ENCODE results near the gene ALKBH4. TPM values are rescaled to one million over a fixed set of nuclear protein-coding genes. Genes with fewer than 3 reads are reported as not detected.

ALKBH4 gene
- total and polyA plus RNA-seq, 2 of the 4 experiments (the other 2 are of a cell fraction), result 6.1 to 7.4 TPM

DNA sequence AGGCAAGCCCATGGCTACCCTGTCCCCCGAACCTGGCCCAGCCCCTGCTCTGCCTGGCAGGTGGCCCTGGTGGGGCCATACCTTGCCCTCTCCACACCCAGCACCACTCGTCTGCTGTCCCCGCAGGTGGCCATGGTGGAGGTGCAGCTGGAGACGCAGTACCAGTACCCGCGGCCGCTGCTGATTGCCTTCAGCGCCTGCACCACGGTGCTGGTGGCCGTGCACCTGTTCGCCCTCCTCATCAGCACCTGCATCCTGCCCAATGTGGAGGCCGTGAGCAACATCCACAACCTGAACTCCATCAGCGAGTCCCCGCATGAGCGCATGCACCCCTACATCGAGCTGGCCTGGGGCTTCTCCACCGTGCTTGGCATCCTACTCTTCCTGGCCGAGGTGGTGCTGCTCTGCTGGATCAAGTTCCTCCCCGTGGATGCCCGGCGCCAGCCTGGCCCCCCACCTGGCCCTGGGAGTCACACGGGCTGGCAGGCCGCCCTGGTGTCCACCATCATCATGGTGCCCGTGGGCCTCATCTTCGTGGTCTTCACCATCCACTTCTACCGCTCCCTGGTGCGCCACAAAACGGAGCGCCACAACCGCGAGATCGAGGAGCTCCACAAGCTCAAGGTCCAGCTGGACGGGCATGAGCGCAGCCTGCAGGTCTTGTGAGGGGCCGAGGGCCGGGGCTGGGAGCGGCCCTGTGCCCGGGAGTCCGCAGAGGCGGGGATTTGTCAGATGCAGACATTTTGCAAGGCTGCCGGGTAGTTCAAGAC is 18.1 kb downstream of the ALKBH4 start:
- no peak overlapping the region for H2AK9ac ChIP-seq (replicated peaks; ENCODE audit: low read depth, low read length, poor library complexity)
- CTCF ChIA-PET, result no interaction called here
- BruUV-seq (replicated peaks), result no TSS peak
- TF ChIP-seq, protein P1, sequence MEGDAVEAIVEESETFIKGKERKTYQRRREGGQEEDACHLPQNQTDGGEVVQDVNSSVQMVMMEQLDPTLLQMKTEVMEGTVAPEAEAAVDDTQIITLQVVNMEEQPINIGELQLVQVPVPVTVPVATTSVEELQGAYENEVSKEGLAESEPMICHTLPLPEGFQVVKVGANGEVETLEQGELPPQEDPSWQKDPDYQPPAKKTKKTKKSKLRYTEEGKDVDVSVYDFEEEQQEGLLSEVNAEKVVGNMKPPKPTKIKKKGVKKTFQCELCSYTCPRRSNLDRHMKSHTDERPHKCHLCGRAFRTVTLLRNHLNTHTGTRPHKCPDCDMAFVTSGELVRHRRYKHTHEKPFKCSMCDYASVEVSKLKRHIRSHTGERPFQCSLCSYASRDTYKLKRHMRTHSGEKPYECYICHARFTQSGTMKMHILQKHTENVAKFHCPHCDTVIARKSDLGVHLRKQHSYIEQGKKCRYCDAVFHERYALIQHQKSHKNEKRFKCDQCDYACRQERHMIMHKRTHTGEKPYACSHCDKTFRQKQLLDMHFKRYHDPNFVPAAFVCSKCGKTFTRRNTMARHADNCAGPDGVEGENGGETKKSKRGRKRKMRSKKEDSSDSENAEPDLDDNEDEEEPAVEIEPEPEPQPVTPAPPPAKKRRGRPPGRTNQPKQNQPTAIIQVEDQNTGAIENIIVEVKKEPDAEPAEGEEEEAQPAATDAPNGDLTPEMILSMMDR (conservative IDR thresholded peaks at IDR 0.05; ENCODE audit: low read depth, low read length), result no peak
- TF ChIP-seq BHLHE40 (IDR thresholded peaks at IDR 0.05; ENCODE audit: low read depth, low read length) (no peak), CEBPB (IDR thresholded peaks at IDR 0.05; ENCODE audit: low read depth, low read length) (no peak), SMC3 (IDR thresholded peaks at IDR 0.05; ENCODE audit: low read depth, low read length) (no peak), MAZ (IDR thresholded peaks at IDR 0.05; ENCODE audit: borderline replicate concordance, low read depth, low read length) (no peak), CHD1 (IDR thresholded peaks at IDR 0.05; ENCODE audit: low read depth, low read length) (no peak), NFE2L2 (IDR thresholded peaks at IDR 0.05; ENCODE audit: low read depth, low read length) (no peak), MXI1 (IDR thresholded peaks at IDR 0.05; ENCODE audit: borderline replicate concordance, low read depth, low read length) (no peak), FOS (IDR thresholded peaks at IDR 0.05; ENCODE audit: low read depth, low read length) (no peak), RCOR1 (IDR thresholded peaks at IDR 0.05; ENCODE audit: insufficient replicate concordance, low read length) (no peak), RAD21 (IDR thresholded peaks at IDR 0.05; ENCODE audit: low read length) (no peak), MAFK (IDR thresholded peaks at IDR 0.05; ENCODE audit: low read depth, low read length) (no peak), RFX5 (IDR thresholded peaks at IDR 0.05; ENCODE audit: low read depth, low read length) (no peak)
- TF ChIP-seq, protein P2, sequence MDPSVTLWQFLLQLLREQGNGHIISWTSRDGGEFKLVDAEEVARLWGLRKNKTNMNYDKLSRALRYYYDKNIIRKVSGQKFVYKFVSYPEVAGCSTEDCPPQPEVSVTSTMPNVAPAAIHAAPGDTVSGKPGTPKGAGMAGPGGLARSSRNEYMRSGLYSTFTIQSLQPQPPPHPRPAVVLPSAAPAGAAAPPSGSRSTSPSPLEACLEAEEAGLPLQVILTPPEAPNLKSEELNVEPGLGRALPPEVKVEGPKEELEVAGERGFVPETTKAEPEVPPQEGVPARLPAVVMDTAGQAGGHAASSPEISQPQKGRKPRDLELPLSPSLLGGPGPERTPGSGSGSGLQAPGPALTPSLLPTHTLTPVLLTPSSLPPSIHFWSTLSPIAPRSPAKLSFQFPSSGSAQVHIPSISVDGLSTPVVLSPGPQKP (IDR thresholded peaks at IDR 0.05; ENCODE audit: borderline replicate concordance, low read depth, low read length), result no peak
- TF ChIP-seq, protein P3, sequence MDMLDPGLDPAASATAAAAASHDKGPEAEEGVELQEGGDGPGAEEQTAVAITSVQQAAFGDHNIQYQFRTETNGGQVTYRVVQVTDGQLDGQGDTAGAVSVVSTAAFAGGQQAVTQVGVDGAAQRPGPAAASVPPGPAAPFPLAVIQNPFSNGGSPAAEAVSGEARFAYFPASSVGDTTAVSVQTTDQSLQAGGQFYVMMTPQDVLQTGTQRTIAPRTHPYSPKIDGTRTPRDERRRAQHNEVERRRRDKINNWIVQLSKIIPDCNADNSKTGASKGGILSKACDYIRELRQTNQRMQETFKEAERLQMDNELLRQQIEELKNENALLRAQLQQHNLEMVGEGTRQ (IDR thresholded peaks at IDR 0.05; ENCODE audit: low read depth, low read length), result no peak

More for the DNA sequence above, 18.1 kb downstream of the ALKBH4 start:
- no peak overlapping the region for H3K27ac ChIP-seq (ENCODE audit: insufficient read depth, low read length)
- H3K9me1 ChIP-seq (ENCODE audit: insufficient read depth, low read length), result no peaks in the 10 kb centered on the region; the same call in 1 of the 2 replicates
- peaks cover 4% of the 10 kb centered on the region; the same call in 1 of the 2 replicates for H3K4me1 ChIP-seq (ENCODE audit: control insufficient read depth, insufficient read depth, low read length)
- H4K8ac ChIP-seq (ENCODE audit: low read depth in 2 of 2, low read length in 2 of 2), result no peak overlapping the region
- intact Hi-C loops (cut with micrococcal nuclease) (no loop called here), dilution Hi-C loops (cut with HindIII; ENCODE audit: low sequenced_read_pairs, unreplicated experiment) (no loop called here), in situ Hi-C loops (cut with MboI; ENCODE audit: low sequenced_read_pairs) (no loop called here)
- no peak overlapping the region for H3K4me2 ChIP-seq (ENCODE audit: low read depth, low read length)
- peaks cover 29% of the 10 kb centered on the region for H3K36me3 ChIP-seq (ENCODE audit: control insufficient read depth, insufficient read depth, low read length)
- H4K20me1 ChIP-seq (ENCODE audit: insufficient read depth, low read length), result peaks cover 4% of the 10 kb centered on the region; the same call in 1 of the 2 replicates
- H3K27me3 ChIP-seq (ENCODE audit: control insufficient read depth, insufficient read depth, low read length), result no peaks in the 10 kb centered on the region
- DNase-seq (no peak), ATAC-seq (ENCODE audit: low read depth) (no peak)
- H4K5ac ChIP-seq (ENCODE audit: low read depth, low read length), result no peak overlapping the region
- no peak overlapping the region for H2BK5ac ChIP-seq (ENCODE audit: low read depth, low read length, poor library complexity, severe bottlenecking)
- no peak overlapping the region for H3K56ac ChIP-seq (ENCODE audit: extremely low read depth, insufficient read depth, low read length)
- H3K4ac ChIP-seq (ENCODE audit: low read depth, low read length), result no peak overlapping the region
- no peak overlapping the region for H3K23ac ChIP-seq (ENCODE audit: low read depth, low read length)
- POLR2A ChIA-PET (ENCODE audit: unreplicated experiment), result no interaction called here
- no peak overlapping the region for H2BK15ac ChIP-seq (ENCODE audit: low read depth, low read length)
- H3K4me3 ChIP-seq (ENCODE audit: insufficient read depth, low read depth, low read length), result no peak overlapping the region
- no peak overlapping the region for H2BK120ac ChIP-seq (ENCODE audit: low read depth, low read length)
- no peak overlapping the region for H4K91ac ChIP-seq (ENCODE audit: insufficient read depth, low read depth, low read length)
- H2BK20ac ChIP-seq (ENCODE audit: low read depth, low read length), result no peak overlapping the region
- H3K79me1 ChIP-seq (ENCODE audit: low read depth in 1 of 2, low read length in 2 of 2), result peaks cover 0 to 17% of the 10 kb centered on the region in 2 experiments; a peak in 2 of 4 replicates
- 91% methylated on average over 20 of the region's 41 CpGs; no CpG with 5 or more reads in 1 of the 2 experiments for WGBS, 2 experiments (ENCODE audit: extremely low coverage in 2 of 2, insufficient read length in 1 of 2)
- H3K9ac ChIP-seq (ENCODE audit: low read depth, low read length), result no peak overlapping the region
- H2AK5ac ChIP-seq (ENCODE audit: low read depth, low read length), result no peak overlapping the region
- no peaks in the 10 kb centered on the region for H3K9me3 ChIP-seq (ENCODE audit: control insufficient read depth, insufficient read depth, low read length)
- H2AFZ ChIP-seq (replicated peaks; ENCODE audit: low read length, poor library complexity), result no peak overlapping the region
- H3K14ac ChIP-seq (replicated peaks; ENCODE audit: low read depth, low read length), result no peak overlapping the region
- no peak overlapping the region for H3K18ac ChIP-seq (ENCODE audit: low read depth, low read length)
